ENCODE results near the gene PHF12. TPM values are rescaled to one million over a fixed set of nuclear protein-coding genes. Genes with fewer than 3 reads are reported as not detected.

The PHF12 gene
- total RNA-seq, 1 donor from 2014 or later: 7.1 TPM

DNA sequence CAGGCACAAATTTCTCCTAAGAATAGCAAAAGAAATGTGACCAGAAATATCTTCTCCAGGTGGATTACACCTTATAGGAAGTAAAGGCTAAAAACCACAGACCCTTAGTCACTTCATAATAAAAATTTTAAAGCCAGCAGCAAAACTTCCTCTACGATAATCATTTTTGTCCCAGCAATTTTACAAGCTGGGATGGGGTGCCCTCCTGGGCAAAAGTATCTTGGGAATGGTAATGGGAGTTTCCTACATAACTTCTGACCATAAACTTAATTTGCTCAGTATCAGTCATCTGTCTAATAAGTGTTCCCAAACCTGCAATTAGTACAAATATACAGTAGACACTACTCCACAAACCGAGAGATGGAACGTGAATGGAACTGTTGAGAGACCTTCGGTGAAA is 3.0 kb downstream of the PHF12 start:
- FAIRE-seq: no peak
- H3K36me3 ChIP-seq (ENCODE audit: control insufficient read depth, insufficient read depth, low read length): no peaks in the 10 kb centered on the region
- no peaks in the 10 kb centered on the region for H3K27me3 ChIP-seq (ENCODE audit: control insufficient read depth, insufficient read depth, low read length)
- TF ChIP-seq, protein P1, sequence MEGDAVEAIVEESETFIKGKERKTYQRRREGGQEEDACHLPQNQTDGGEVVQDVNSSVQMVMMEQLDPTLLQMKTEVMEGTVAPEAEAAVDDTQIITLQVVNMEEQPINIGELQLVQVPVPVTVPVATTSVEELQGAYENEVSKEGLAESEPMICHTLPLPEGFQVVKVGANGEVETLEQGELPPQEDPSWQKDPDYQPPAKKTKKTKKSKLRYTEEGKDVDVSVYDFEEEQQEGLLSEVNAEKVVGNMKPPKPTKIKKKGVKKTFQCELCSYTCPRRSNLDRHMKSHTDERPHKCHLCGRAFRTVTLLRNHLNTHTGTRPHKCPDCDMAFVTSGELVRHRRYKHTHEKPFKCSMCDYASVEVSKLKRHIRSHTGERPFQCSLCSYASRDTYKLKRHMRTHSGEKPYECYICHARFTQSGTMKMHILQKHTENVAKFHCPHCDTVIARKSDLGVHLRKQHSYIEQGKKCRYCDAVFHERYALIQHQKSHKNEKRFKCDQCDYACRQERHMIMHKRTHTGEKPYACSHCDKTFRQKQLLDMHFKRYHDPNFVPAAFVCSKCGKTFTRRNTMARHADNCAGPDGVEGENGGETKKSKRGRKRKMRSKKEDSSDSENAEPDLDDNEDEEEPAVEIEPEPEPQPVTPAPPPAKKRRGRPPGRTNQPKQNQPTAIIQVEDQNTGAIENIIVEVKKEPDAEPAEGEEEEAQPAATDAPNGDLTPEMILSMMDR (IDR thresholded peaks at IDR 0.05; ENCODE audit: insufficient read depth, low read length, severe bottlenecking): no peak
- H3K4me3 ChIP-seq (ENCODE audit: low read depth, low read length): peak overlapping the region; percentile 82
- DNase-seq (ENCODE audit: low read depth): no peak

DNA sequence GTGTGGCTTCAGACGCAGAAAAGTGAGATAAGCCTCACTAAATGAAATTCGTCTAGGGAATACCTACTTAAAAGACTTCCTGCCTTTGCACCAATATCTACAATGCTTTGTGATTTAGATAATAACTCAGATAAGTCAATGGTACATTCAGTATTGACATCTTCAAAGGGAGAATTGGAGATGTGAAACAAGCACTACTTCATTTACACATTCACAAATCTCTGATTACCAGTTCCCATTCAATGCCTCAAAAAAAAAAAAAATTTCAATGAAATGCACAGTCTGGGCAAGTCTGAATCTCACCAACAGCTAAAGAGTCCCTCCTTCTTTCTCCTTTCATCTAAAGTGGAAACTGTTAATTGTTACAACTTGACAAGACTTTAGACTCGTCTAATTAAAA is 3.7 kb downstream of the PHF12 start:
- Histone ChIP-seq H3K27me3 (ENCODE audit: control insufficient read depth, insufficient read depth, low read length) (no peaks in the 10 kb centered on the region), H3K36me3 (ENCODE audit: control insufficient read depth, insufficient read depth, low read length) (no peaks in the 10 kb centered on the region), H3K4me3 (ENCODE audit: low read depth, low read length) (no peak overlapping the region)
- no peak for FAIRE-seq
- TF ChIP-seq, protein P1 (IDR thresholded peaks at IDR 0.05; ENCODE audit: insufficient read depth, low read length, severe bottlenecking): no peak
- DNase-seq (ENCODE audit: low read depth): no peak

DNA sequence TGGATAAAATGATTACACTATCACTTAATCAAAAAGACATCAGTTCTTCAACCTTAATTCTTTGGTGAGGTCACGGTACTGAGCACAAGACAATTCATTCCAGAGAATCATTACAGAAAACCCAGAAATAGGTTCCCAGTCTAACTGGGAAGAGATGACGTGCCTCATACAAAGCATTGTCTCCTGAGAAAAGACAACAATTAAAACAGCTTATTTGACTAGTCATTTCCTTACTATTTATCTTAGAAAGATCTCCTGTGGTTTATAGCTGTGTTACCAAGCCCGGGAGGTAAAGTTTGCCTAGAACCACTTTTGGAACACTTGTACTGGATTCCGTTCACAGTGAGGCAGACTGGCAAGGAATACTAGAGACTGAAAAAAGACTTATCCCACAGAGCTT is 5.1 kb downstream of the PHF12 start:
- Histone ChIP-seq H3K36me3 (ENCODE audit: control insufficient read depth, insufficient read depth, low read length) (no peaks in the 10 kb centered on the region), H3K4me3 (ENCODE audit: low read depth, low read length) (no peak overlapping the region), H3K27me3 (ENCODE audit: control insufficient read depth, insufficient read depth, low read length) (no peaks in the 10 kb centered on the region)
- FAIRE-seq (no peak), DNase-seq (ENCODE audit: low read depth) (no peak)
- TF ChIP-seq, protein P1 (IDR thresholded peaks at IDR 0.05; ENCODE audit: insufficient read depth, low read length, severe bottlenecking): no peak

DNA sequence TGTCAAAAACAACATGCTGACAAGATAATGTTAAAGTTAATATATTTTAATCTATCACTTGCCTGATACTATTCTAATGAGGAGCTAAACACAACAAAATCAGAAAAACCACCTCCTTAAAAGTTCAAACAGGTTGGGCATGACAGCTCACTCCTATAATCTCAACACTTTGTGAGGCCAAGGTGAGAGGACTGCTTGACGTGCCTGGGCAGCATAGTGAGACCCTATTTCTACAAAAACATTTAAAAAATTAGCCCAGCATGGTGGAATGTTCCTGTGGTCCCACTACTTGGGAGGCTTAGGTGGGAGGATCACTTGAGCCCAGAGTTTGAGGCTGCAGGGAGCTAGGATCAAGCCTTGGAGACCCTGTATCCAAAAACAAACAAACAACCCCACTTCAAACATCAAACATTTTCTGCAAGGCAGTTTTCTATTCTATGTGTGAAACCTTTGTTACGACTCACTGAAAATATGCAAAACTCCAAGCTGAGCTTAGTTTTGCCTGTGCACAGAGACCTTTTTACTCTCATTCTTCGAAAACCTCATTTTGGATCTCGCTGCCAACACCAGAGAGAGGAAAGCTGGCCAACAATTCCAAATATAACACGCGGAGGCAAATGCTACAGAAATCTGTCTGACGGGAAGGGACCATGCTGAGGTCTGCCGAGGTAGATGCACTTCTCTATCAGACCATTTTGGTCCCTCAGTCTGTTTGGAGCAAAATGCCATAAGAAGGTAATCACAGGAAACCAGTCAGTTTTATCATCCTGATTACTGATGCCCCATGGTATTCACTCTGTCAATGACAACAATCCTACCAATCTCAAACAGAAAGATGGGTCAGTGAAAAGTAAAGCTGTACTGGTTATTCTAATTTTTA is 6.2 kb downstream of the PHF12 start:
- TF ChIP-seq, protein P1 (IDR thresholded peaks at IDR 0.05; ENCODE audit: insufficient read depth, low read length, severe bottlenecking): no peak
- FAIRE-seq (no peak), DNase-seq (ENCODE audit: low read depth) (no peak)
- H3K36me3 ChIP-seq (ENCODE audit: control insufficient read depth, insufficient read depth, low read length): no peaks in the 10 kb centered on the region
- no peak overlapping the region for H3K4me3 ChIP-seq (ENCODE audit: low read depth, low read length)
- no peaks in the 10 kb centered on the region for H3K27me3 ChIP-seq (ENCODE audit: control insufficient read depth, insufficient read depth, low read length)

DNA sequence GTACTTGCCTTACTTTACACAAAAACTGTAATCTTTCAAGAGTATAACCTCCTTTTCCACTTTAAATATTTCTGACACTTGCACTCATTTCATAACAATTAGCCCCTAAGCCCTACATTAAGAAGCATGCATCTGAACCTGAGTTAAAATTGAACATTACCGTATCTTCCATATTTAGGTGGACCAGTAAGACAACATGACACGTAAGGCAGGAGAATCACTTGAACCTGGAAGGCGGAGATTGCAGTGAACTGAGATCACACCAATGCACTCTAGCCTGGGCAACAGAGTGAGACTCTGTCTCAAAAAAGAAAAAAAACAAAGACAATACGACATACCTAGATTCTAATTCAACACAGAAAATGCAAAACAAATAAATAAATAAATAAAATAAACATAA is 7.0 kb downstream of the PHF12 start:
- no peak overlapping the region for H3K4me3 ChIP-seq (ENCODE audit: low read depth, low read length)
- FAIRE-seq (no peak), DNase-seq (ENCODE audit: low read depth) (no peak)
- TF ChIP-seq, protein P1 (IDR thresholded peaks at IDR 0.05; ENCODE audit: insufficient read depth, low read length, severe bottlenecking): no peak
- H3K36me3 ChIP-seq (ENCODE audit: control insufficient read depth, insufficient read depth, low read length): no peaks in the 10 kb centered on the region
- no peaks in the 10 kb centered on the region for H3K27me3 ChIP-seq (ENCODE audit: control insufficient read depth, insufficient read depth, low read length)

All from bronchial epithelial cell (primary cell).